ENCODE results near the gene ANKFN1.

ANKFN1 gene

DNA sequence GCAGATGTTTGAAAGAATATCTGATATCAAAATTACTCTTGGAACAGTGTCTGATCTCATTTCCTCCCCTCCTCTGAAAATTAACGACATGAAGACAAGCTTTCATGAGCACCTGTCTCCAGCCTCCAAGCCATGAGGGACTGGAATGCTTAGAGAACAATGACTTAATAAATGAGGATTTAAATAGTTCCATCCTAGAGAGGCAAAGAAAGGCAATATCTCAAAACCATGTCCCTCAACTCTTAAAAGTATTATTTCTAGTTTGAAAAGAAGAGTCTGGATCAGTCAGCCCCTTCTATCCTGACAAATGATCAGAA lies 137.5 kb downstream of the ANKFN1 start:
- DNase-seq: no peak

DNA sequence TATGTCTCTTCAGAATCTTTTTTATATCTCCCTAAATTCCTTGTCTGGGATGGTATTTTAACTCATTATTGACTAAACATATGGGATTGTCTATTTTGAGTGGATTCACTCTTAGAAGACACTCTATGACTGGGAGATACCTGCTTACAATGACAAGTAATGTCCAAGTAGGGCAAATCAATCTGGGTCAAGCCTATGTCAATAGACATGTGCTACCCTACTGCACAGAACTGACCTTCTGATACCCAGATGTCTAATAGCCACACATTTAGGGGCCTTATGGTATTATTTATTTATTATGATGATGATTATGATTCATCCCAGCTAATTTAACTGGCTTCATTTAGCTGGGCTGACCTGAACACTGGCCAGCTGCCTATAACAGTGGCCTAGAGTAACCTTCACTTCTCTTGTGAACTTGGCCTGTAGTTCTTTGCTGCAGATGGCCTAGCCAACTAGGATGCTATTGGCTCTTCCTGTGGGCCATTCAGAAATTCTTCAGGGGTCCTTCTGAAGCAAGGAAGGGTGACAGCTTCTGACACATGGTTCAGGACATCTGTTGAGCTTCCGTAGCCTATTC lies 138.0 kb downstream of the ANKFN1 start:
- DNase-seq: no peak

DNA sequence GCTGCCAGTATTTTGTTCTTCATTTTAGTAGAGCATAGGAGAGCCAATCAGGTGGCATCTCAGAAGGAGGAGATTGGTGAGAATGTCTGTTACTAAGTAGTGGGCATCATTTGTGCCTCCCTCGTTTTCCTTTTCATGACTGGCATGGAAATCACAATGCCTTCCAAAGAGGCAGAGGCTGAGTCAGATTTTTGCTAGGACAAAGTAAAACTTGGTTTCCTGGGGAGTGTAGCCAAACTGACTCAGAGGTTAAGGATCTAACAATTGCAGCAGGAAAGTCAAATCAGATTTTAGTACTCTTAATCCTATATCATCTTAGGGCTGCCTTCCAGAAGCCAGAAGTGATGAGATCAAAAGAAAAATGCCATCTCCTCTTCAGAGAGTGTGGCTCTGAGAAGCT lies 138.7 kb downstream of the ANKFN1 start:
- no peak for DNase-seq

DNA sequence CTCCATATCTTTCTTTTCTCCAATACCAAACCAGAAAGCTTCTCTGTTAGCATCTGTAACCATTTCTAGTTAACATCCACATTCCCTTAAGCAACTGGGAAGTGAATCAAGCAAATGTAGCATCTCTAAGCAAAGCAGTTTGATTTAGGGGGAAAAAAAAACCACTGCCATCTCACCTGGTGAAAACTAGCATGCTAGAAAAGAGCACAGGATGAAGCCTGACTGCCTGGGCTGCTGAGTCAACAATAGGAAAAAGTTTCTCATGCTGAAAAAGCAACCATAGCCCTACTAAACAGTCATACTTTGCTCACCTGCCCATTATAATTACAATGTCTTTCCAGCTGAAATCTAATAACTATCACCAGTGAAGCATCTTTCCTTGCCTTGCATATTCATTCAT lies 139.3 kb downstream of the ANKFN1 start:
- no peak for DNase-seq

DNA sequence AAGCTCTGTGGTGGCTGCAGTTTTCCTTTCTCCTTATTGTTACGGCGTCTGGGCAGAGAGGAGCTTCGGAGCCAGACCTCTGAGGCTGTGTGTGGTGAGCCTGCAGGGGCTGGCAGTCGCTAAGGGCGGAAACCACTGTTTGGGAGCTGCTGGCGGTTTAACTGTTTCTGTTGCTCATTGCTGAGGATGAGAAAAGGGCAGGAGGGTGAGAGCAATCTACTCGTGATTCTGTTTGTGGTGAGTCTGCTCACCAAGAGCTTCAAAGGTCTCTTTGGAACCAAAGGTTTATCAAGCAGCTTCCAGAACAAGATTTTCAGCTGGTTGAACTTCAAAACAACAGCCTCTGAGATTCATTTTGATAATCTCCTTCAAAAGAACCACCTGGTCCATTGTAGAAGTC lies 143.9 kb downstream of the ANKFN1 start:
- DNase-seq: no peak

DNA sequence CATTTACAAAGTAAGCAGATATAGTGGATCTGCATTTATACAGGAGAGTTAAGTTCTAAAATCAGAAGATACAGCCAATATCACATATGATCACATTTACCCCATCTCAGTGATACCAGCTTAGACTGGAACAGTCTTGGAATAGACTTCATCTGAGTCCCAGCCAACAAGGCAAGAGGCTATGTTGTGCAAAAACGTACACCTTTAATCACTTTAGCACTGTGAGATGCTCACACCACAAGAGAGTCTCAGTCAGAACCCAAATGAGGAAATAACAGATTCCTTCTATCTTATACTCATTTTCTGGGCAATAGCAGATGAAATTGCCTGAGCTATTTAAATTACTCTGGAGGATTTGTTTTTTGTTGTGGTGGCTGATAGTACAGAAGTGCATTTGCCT lies 145.6 kb downstream of the ANKFN1 start:
- DNase-seq: no peak

DNA sequence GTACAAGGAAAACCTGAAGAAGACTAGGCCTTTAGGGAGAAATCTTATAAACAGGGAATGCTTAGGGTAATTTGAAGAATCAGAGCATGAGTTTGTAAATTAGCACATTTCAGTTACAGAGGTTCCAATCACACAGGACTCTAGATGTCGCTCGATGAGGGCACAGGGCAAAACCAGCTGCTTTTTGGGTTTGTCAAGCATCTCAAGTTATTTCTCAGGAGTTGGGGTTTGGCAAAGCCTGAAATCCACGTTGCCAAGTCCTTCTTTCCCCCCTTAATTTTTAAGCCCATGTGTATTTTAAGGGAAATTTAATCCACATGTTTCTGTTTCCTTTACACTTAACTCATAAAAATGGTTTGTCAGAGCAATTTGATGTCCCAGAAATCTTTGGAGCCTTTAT lies 146.9 kb downstream of the ANKFN1 start:
- DNase-seq: no peak

DNA sequence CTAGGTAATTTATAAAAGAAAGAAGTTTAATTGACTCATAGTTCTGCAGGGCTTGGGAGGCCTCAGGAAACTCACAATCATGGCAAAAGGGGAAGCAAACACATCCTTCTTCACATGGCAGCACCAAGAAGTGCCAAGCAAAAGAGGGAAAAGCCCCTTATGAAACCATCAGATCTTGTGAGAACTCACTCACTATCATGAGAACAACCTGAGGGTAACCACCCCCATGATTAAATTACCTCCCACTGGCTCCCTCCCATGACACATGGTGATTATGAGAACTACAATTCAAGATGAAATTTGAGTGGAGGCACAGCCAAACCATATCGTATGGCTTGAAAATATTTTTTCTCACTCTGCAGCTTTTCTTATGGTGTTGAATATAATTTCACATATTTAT lies 151.7 kb downstream of the ANKFN1 start:
- no peak for DNase-seq

DNA sequence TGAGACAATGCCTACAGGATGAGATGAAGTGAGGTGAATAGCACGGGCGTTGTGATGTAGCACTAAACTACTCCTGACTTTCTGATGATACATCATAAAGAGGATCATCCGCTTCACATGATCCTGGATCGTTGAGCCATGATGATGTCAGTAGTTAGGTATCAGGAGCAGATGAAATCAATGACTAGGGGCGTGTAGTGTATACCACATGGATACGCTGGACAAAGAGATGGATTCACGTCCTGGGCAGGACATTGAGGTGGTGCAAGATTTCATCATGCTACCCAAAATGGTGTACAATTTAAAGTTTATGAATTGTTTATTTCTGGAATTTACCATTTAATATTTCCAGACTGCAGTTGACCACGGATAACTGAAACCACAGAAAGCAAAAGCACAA lies 156.6 kb downstream of the ANKFN1 start:
- DNase-seq: no peak

DNA sequence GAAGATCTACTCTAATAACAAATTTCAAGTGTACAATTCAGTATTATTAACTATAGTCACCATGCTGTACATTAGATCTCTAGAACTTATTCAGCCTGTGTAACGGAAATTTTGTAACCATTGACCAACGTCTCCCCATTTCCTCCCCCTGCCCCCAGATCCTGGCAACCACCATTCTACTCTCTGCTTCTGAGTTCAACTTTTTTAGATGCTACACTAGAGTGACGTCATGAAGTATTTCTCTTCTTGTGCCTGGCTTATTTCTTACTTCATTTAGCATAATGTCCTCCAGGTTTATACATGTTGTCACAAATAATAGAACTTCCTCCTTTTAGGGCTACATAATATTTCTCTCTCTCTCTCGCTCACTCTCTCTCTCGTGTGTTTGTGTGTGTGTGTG lies 157.5 kb downstream of the ANKFN1 start:
- DNase-seq: no peak

DNA sequence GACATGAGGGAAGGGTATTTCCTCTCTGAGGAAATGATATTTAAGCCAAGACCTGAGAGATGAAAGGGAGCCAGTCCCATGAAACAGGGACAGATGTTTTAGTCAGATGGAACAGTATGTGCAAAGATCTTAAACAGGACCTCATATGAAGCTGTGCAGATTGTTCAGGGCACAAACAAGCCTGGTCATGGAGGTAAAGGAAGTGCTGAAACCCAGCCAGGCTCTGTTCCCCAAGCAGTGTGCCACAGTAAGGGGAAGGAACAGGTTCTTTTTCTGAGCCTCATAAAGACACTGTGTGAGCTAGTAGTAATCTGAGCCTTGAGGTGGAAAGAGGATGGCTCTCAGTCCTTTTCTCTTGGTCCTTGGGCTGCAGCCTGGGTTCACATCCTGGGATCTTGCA lies 159.9 kb downstream of the ANKFN1 start:
- no peak for DNase-seq

DNA sequence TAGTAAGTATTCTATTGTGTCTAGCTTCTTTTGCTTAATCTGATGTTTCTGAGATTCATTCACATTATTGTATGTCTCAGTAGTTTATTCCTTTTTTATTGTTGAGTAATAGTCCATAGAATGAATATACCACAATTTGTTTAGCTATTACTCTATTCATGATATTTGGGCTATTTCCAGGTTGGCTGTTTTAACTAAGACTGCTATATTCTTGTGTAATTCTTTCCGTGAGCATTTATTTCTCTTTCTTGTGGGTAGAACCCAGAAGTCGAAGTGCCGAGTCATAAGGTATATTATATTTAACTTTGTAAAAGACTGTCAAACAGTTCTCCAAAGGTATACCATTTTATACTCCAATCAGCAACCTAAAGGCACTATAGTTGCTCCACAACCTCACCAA lies 160.8 kb downstream of the ANKFN1 start:
- no peak for DNase-seq

DNA sequence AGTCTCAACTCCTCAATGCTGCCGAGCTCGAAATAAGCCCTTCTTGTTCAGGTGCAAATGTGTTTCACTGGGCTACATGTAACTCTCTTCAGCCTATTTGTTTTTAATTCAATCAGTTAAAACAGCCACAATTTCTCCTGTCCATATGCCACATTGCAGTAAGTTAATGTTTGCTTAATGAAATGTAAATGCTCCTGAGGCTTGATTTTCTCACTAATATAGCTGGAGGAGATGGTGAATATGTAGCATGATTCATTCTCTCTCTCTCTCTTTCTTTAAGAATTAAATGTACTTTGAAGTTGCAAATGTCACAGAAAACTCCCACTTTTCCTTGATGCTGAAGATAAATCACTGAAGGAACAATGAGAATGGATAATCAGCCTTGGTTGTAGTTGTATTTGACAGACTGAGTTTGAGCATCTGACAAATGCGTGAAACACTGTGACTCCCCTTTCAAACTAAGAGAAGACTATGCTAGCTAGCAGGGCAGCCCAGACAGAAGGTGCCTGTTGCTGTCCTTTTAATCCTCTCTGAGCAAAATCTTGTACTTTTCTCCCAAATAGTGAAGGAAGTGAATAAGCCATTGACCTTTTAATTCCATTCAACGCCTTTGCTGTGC lies 161.8 kb downstream of the ANKFN1 start:
- no peak for DNase-seq

DNA sequence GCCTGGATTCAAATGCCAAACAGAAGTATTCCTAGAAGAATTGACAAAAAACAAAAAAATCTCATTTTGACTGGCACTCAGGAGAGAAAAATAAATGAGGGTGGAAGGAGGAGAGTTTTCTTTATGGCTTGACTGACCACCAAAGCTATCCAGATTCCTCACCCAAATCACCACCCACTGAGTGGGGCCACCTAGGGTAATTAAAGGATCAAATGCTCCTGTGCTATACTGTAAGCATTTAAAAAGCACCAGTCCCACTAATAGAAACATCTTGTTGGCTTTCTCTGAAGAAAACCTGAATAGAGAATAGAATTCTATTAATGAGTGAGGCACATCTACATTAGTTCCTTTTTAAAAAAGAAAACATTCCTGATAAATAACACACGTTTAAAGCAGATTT lies 163.3 kb downstream of the ANKFN1 start:
- no peak for DNase-seq

DNA sequence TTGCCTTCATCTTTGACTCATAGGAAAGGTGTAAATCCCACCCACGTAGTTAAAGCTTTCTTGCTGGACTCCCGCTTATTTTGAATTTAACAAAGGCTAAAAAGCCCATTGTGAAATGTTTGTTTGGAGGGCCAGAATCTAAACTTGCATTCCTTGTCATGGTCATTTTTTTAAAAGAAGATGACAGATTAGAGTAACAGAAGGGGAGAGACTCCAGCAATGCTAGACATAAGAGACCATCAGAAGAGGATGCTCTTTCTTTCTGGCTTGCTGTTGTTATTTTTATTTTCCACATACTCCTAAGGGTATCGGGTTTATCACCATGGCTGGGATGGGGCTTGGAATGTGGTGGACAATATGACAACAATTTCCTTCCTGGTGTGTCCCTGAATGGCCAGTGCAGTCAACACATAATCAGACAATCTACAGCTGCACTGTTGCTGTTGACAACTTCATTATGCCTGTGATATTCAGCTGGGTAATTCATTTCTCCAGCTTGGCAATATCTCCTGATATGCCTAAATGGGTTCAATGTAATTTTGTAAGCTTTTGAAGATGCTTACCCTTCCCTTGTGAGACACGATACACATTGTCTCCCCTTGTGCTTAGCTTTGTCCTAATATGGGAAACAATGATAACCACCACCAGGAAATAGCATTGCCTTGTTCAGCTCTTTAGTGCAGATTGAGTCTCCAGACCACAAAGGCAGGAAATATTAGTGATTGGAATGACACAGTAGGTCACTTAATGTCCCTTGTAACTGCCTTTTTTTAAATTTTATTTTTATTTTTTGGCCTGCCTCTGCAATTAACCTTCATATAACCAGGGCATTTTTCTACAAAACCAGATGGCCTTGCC lies 164.3 kb downstream of the ANKFN1 start:
- no peak for DNase-seq

DNA sequence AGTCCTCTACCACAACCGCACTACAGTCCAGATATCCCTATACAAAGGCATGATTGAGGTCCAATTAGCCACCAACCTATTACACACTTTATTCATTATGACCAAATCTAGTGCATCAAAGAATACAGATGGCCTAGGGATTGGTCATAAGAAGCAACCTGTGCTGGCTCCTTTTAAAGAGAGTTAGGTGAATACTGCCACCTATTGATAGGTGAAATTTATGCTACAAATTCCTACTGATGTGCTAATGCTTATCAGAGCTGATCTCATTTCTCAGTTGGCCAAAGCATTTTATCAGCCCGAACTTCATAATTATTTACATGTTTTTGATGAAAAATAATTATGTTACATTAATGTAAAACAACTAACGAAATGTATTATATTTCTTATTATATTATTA lies 166.3 kb downstream of the ANKFN1 start:
- no peak for DNase-seq

DNA sequence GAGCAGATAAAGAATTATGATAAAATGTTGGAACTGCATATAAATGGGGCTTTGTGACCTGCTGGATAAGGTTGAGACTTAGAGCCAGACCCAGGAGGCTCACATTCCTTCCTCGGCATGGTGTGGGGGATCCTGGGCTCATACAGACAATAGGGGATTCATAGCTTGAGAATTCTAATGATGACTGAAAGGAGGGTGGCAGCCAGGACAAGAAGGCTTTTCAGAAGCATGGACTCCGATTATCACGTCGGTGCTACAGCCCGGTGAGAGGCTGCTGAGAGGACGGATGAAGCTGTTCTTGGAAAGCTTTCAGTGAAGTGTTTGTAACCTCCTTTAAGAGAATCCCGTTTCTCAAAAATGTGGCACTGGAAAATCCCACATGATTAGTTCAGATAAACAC lies 167.2 kb downstream of the ANKFN1 start:
- no peak for DNase-seq

DNA sequence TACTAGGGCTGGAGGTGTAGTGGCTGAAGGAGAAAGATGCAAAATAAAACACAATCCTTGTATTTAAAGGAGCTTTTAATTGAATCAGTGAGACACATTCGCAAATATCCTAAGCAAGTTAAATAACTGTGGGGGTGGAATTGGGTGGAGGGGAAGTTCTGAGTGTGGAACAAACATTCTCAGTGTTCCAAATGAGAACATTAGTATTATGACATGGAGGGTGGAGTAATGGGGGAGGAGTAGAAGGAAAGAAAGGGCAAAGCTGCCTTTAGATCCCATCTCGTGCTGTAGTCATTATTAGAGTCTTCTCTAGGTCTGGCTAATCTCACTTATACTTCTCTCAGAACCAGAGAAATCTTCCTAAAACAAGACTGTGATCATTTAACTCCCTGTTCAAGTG lies 169.7 kb downstream of the ANKFN1 start:
- DNase-seq: no peak

DNA sequence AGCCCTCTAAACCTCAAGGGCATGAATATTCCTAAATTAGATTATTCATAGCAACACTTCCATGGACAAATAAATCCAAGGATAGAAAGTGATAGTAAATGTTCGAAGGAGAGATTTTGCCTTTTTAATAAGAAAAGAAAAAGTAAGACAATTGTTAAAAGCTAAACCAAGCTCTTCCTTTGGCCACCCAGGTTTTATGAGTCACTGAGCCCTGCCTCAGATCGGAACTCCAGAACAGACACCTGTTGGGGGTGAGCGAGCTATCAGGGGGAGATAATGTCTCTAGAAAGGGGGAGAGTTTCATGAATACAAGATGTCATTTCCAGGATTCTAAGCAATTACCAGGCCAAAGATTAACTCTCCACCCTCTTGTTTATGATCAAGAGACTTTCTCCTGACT lies 171.4 kb downstream of the ANKFN1 start:
- no peak for DNase-seq

DNA sequence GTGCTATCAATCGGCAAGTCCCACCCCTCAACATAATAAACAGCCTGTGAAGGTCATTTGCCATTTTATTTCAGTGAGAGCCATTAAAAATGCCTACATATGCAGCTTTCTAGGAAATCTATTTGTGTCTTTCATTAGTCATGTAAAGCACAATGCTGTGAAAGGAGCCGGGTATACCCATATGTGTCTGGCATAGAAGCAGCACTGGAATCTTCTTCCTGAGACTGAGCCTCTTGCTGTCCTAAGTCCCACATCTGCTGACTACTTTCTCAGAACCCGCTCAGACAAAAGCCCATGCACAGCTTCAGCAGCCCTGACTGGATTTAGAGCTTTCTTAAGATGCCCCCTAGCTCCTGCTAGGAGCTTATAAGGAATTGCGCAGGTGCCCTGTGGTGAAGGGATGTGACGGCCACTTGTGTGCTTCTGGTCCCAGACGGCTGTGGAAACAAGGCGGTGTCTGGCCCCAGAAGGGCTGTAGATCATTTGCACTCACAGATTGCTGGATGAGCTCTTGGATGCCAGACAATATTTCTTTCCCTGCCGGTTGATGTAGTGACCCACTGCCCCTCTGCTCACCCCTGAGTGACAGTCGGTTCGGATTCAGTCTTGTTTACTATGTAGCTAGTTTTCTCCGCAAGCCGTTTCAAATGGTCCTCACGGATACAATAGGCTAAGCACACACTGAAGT lies 172.2 kb downstream of the ANKFN1 start:
- DNase-seq: no peak

DNA sequence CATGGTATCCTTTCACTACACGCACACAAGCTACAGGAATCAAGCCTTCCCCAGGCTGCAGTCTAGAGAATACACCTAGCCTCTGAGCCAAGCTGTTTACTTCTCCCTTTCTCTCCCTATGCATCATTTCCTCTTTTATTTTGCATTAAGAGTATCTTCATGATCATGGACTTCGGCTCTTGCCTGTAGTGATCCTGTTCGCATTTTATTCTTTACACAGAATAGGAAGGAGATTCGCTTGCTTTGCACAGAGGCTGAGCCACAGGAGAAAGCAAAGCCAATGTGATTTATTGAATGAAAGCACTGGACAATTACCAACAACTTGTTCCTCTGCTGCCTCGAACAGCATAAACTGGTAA lies 172.7 kb downstream of the ANKFN1 start:
- no peak for DNase-seq

DNA sequence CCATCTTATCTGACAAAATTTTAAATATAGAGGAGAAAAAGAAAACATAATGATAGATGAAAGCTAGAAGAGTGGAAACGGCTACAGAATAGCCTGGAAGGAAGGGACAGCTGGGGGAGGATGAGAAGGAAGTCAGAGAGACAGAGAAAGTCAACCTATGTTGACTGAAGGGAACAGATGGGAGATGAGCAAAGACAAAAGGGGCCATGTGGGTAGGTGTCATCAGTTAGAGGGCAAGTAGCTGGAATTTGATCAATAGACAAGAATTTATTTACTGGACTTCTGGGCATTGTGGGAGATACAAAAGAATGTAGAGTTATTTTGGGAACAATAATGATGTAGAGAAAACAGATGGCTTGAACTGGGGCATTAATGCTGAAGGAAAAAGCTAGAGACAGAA lies 194.4 kb downstream of the ANKFN1 start:
- DNase-seq: no peak

DNA sequence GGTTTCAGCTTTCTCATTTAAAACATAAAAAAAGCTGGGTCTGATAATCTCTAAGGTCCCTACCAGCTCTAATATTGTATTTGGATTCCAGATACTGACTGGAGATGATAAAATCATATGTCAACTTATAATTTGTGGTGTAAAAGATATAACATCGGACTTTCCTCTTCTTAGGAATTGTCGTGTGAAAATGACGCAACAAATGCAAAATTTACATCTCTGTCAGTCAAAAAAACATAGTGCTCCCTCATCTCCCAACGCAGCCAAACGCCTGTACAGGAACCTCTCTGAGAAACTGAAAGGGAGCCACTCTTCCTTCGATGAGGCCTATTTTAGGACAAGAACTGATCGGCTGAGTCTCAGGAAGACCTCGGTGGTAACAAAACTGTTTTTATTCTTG lies 197.3 kb downstream of the ANKFN1 start:
- DNase-seq: no peak

DNA sequence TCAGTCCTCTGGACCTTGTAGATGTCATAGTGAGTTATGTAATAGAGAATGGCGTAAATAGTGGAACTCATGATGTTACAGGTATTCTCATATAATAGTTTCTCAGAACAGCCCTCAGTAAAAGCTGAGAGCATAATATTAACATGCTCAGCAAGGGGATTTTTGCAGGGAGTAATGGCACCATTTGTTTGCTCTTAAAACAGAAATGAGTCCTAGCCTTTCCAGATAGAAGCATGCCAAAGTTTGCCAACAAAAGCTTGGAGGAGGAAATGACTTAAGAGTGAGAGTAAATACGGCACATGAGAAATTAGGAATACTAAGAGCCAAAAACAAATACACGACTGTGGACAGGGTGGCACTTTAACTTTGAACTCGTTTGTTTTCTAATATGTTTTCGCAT lies 198.4 kb downstream of the ANKFN1 start:
- DNase-seq: no peak
